ENCODE measurements around the gene DIDO1.
"Not testable (repeated sequence)": the region's sequence is repeated elsewhere in the genome, so short reads cannot be mapped to it uniquely, and the experiment has no call there.

Gene DIDO1

DNA sequence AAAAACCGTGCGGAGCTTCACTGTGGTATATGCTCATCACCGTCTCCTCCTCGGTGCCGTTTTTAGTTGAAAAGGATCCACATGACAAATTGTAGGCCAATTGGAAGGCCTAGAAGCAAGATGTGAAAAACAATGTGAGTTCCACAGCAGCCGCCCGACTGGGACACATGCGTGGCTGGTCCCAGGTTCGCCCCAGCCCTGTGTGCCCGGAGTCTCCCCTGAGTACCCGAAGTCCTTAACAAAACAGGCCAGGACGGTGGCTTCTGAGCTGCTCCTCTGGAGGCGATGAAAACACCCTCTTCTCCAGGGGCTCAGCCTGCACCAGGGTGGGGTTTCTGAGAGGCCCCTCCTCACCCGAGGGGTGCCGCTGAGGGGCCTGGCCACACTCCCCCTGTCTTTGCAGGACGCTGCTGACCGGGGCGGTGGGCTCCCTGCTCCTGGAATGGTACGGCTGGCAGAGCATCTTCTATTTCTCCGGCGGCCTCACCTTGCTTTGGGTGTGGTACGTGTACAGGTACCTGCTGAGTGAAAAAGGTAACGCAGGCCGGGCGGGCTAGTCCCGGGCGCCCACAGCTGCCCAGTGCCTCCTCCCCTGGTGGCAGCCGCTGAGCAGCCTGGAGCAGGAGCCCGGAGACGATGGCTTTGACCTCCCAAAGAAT, 36.0 kb upstream of the DIDO1 start:
- no peak for DNase-seq

DNA sequence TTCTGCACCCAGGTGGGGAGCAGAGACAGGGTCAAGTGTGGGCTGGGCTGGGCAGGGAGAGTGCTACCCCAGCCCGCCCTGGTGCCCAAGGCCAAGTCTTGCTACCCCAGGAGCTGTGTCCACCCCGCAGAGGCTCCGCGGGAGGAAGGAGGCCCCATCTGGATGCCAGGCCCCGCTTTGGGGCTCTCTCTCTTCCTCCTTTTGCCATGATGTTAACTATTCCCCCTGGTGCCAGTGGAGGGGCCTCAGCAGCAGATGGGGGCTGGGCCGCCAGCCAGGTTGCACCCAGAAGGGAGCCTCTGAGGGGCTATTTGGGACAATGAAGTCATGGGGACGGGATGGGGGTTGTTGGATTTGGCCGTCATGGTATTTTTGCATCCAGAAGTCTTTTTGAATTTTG, 35.5 kb upstream of the DIDO1 start:
- no peak for DNase-seq

DNA sequence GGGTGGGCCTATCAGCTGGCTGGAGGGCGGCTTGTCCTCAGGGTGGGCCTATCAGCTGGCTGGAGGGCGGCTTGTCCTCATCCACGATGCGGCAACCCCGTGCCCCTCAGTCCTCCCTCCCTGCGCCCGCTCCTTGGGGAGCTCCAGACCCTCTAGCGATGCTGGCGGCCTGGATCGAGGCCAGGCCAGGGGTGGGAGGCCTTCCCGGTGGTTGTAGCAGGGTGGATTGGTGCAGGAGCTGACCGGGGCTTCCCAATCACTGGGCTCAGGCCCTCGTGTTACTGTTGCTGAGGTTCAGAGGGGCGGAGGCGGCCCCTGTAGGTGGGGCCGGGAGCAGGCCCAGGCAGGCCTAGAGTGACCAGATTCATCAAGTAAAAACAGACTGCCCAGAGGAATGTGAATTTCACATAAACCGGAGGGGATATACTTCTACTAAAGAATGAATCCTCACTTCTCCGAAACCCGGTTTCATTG, 35.0 kb upstream of the DIDO1 start:
- DNase-seq = no peak

DNA sequence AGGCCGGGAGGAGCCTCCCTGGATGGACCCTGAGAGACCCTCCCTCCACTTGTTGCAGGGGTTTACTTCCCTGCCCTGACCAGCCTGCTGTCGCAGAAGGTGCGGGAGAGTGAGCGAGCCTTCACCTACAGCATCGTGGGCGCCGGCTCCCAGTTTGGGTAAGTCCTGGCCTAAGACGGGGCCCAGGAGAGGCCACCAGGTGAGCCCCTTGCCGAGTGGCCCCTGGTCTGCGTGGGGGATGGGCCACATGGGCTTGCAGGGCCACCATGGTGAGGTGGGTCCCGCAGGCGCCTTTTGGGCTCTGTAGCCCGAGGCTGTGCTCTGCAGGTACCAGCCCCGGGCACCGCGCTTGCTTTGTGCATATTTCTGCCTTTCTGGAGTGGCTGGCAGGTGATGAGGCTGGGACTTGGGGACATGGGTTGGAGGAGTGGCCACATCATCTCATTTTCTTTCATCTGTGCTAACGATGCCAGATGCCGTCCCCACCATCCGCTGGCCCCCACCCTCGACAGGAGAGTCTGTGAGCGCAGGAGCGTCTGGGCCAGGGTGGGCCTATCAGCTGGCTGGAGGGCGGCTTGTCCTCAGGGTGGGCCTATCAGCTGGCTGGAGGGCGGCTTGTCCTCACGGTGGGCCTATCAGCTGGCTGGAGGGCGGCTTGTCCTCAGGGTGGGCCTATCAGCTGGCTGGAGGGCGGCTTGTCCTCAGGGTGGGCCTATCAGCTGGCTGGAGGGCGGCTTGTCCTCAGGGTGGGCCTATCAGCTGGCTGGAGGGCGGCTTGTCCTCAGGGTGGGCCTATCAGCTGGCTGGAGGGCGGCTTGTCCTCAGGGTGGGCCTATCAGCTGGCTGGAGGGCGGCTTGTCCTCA, 34.4 kb upstream of the DIDO1 start:
- not testable (repeated sequence) for DNase-seq

DNA sequence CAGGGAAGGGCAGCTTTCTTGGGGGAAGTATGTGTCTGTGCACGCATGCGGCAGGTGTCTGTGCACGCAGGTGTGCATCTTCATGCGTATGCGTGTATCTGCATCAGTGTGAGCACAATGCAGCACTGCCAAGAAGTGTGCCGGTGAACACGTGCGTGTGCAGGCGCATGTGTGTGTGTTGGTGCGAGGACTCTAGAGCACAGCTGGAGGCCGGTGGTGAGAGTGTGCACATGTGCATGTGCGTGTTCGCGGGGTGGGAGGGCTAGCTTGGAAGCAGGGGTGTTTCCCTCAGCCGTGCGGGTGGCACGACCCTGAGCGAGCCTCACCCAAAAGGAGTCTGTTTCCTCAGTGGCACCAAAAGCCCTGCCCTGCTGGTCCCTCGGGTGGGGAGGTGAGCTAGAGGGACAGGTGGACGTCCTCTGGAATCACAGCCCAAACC, 33.7 kb upstream of the DIDO1 start:
- no peak for DNase-seq

DNA sequence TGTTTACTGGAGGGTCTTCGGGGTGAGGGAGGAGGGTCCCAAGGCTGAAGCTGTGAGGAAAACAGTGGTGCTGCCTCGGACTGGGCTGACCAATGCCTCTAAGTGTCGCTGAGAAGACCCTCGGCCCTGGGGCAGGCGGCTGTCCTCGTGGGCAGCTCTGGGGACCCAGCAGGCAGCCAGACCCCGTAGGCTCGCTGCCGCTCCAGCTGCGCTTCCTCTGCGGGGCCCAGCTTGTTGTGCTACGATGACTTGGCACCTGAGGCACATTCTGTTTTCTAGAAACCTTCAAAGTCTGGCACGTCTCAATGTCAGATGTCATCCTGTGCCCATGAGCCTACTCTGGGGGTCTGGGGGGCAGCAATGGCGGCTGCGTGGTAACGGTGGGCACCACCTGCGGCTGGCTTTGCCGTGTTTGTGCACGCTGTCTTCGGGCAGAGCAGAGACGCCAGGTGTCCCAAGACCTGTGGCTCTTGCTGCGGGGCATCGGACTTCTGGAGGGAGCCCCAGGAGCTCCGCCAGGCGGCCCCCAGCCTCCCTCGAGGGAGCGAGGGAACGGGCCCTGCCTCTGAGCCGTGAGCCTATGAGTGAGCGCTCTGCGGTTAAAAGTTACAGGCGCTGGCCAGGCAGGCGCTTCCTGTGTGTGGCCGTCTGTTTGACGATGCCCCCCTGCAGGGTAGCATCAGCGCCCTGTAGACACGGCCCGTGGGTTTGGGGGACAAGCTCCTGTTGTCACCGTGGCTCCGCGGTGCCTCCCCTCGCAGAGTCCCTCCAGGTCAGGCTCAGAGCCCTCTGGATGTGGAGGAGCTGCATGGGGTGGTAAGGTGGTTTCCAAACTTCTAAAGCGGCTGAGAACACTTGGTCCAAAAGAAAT, 33.0 kb upstream of the DIDO1 start:
- DNase-seq = no peak

DNA sequence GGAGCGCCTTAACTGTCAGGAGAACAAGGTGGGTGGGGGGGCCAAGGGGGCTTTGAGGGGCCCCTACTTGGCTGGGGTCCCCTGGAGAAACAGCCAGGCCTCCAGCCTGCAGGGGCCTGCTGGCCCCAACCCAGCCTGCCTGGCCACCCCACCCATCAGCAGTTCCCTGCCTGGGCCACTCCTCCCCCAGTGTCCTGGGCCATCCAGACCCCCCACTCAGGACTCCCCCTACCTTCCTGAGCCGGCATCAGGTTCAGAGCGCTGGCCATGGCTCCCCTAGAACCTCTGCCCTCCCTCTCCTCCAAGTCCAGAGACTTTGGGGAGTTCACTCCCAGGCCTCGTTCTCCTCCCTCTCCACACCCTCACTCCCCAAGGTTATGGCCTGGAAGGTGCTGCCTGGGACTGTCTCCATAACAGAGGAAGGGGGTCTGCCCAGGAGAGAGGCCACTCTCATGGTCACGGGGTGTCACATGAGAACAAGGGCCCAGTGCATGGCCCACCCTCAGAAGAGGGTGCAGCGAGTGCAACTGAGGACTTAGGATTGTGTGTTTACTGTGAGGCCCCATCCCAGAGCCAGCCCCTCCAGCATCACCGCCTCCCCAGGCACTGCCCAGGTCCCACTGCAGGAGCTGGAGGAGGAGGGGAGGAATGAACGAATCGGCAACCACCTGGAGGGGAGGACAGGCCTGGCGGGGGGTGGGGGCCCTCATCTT, 32.2 kb upstream of the DIDO1 start:
- DNase-seq = no peak

DNA sequence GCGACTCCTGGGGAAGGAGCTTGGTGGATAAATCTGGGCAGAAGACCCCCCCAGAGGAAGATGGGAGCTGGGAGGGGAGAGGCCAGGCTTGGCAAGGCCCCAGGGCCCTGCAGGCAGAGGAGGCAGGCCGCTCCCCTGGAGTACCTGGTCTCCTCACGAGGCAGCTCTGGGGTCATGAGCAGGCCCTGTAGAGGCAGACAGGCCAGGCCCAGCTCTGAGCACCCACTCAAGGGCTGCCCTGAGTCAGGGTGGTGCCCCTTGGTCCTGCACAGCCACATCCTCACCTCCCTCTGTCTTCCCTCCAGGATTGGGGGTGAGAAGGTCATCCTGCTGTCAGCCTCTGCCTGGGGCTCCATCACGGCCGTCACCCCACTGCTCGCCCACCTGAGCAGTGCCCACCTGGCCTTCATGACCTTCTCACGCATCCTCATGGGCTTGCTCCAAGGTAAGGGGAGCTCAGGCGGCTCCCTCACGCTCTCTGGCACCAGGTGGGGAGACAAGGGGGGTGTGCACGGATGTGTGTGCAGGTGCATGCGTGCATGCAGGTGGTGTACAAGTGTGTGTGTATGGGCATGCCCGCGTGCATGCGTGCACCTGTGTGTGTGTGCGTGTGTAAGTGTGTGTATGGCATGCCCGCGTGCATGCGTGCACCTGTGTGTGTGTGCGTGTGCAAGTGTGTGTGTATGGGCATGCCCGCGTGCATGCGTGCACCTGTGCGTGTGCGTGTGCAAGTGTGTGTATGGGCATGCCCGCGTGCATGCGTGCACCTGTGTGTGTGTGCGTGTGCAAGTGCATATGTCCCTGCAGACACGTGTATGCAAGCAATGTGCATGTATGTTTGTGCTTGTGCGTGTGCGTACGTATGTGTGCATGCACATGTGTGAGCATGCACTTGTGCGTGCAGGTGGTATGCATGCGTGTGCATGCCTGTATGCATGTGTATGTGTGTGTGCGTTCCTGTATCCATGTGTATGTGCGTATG, 31.1 kb upstream of the DIDO1 start:
- no peak for DNase-seq

DNA sequence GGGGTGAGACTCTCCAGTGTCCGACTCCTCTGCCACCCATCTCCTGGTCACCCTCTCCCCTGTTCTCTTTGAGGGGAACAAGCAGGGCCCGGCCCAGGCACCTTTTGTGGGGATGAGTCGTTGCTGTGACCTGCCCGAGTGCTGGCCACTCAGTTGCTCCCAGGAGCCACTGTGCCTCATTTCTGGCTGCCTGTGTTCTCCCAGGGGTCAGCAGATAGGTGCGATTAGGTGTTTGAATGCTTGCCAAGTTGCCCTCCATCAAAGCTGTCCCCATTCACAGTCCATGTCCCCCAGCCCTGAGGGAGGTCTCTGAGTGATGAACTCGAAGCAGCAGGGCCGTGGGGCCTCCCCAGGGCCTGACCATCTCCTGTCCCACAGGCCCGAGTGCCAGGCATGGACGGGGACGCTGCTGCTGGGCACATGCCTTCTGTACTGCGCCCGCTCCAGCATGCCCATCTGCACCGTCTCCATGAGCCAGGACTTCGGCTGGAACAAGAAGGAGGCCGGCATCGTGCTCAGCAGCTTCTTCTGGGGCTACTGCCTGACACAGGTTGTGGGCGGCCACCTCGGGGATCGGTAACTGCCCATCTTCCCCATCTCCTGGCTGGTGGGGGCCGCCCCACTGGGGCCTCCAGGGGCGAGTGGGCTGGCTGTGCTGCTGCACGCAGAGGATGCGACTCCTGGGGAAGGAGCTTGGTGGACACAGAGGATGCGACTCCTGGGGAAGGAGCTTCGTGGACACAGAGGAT, 30.3 kb upstream of the DIDO1 start:
- no peak for DNase-seq

DNA sequence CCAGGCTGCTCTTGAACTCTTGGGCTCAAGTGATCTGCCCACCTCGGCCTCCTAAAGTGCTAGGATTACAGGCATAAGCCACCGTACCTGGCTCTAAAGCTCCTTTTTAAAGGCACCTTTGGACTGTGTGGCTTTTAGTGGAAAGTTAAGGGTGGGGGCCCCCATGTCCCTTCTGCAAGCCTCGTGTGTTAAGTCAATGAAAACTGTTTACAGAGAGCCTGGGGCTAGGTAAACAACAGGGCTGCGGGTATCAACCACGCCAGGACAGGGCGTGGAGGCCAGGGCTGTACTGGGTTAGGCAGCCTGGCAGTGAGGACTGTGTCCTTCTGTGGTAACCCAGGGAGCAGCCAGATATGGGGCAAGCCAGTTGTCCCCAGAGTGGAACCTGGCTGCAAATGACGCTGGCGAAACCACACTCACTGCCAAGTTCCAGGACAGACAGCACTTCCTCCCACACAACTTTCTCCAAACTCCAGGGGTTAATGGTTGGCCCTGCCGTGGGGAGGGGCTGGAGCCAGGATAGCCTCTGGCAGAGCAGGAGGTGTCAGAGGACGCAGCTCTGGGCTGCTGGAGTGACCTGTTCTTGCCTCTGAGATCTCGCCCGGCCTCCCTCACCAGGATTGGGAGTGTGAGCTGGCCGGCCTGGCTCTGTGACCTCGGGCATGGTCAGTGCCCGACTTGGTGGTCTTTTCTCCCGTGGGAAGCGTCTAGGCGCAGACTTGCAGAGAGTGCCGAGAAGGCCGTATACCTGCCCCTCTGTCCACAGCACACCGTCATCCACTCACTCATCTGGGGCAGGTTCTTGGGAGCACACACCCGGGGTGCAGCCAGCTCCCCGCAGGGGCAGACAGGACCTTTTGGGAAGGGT, 29.4 kb upstream of the DIDO1 start:
- DNase-seq = no peak

DNA sequence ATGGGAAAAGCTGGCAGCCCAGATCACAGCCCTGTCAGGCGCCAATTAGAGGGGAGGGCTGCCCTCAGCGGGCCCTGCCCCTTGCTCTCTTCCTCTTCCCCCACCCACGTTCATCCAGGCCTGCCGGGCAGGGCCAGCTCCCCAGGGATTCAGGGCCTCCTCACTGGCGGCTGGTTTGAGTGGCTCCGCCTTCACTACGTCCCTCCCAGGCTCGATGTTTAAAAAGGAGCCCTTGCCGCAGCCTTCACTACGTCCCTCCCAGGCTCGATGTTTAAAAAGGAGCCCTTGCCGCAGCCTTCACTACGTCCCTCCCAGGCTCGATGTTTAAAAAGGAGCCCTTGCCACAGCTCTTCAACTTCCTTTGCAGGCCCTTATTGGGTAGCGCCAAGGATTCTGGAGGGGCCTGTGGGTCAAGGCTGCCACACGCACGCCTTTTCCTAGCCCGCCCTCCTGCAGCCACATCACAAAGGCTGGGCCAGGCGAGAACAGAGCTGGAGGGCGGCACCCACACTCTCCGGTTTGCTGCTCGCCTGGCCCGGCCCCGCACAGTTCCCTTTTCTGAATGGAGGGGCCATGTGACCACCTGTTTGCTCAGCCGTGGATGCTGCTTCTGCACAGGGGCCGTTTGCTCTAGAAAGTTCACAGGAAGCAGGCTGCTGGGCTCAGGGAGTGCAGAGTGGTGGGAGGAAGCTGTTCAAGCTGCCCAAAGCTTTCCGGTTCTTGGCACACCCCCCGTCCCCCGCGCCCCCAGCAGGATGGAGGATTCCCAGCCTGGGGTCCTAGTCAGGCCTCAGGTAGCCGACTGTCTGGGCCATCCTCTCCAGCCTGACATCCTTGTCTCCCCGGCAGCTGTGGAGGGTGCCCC, 27.8 kb upstream of the DIDO1 start:
- peak; percentile 77 for DNase-seq

DNA sequence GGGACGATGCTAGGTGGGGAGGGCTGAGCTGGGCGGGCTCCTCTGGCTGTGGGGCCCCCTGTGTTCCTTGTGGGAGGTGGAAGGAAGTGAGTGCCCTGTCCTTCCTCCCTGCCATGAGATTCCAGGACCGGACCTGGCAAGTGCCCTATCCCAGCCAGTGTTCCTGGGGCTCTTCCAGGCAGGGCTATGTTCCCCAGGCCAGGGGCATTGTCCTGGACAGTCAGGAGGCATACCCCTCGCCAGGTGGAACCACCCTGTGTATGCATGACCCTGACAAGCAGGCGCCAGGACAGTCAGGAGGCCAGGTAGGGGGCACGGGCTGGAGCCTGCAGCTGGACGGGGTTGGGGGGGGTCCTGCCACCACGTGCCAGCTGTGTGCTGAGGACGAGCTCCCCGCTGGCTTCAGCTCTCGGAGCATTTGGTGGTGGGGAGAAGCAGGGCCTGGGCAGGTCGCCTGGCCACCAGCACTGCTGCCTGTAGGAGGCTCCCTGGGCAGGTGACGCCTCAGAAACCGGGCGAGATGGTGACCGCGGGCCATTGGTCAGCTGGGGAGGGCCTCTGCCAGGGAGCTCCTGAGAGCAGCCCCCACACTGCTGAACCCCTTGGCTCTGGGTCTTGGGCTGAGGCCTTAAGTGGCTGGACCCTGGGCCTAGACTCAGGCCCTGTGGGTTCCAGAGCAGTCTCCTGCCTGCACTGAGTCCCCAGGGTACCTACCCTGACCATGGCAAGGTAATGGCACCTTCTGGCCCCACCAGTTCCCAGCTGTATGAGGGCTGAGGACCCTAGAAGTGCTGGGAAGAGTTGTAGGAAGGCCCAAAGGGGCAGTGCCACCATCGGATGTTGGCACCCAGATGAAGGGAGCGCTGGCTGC, 26.9 kb upstream of the DIDO1 start:
- DNase-seq = no peak

DNA sequence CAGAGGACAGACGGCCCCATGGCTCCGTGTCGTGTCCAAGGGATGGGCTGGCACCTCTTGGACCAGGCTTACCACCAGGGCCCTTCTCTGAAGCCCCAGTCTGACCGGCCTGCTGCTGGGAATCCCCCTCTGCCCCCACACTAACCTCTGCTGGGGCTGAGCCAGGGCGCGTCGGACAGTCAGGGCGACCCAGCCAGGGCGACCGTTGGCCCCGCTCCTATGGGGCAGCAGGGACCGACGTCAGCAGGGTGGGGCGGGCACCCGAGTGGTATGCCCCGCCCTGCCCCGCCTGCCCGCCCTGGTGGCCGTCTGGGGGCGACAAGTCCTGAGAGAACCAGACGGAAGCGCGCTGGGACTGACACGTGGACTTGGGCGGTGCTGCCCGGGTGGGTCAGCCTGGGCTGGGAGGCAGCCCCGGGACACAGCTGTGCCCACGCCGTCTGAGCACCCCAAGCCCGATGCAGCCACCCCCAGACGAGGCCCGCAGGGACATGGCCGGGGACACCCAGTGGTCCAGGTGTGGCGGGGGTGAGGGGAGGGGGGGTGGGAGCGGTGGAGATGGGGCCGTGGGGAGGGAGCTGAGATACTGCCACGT, 26.2 kb upstream of the DIDO1 start, which contains the start of gene SLC17A9:
TSS of gene SLC17A9 (plus strand) at position 337 of the 595 bp plus-strand sequence. CDS start at position 459, 122 bp downstream.
- DNase-seq = peak; percentile 85

DNA sequence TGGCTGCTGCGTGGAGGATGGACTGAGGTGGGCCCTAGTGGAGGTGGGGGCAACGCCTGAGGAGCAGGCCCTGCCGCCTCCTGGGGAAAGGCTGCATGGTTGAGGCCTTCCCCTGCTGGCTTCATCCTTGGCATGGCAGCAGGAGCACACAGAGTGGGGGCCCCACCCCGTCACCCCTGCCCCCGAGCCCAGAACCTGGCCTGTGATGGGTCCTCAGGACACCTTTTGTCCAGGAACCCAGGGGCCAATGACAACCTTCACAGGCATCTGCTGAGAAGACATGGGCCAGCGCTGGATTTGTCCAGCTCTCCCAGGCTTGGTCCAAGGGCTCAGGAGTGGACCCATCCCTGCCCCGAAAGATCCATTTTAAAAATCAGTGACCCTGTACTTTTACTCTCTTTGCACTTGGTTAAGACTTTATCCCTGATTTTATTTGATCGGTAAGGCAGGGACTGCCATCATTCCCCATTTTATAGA, 25.6 kb upstream of the DIDO1 start:
- no peak for DNase-seq

DNA sequence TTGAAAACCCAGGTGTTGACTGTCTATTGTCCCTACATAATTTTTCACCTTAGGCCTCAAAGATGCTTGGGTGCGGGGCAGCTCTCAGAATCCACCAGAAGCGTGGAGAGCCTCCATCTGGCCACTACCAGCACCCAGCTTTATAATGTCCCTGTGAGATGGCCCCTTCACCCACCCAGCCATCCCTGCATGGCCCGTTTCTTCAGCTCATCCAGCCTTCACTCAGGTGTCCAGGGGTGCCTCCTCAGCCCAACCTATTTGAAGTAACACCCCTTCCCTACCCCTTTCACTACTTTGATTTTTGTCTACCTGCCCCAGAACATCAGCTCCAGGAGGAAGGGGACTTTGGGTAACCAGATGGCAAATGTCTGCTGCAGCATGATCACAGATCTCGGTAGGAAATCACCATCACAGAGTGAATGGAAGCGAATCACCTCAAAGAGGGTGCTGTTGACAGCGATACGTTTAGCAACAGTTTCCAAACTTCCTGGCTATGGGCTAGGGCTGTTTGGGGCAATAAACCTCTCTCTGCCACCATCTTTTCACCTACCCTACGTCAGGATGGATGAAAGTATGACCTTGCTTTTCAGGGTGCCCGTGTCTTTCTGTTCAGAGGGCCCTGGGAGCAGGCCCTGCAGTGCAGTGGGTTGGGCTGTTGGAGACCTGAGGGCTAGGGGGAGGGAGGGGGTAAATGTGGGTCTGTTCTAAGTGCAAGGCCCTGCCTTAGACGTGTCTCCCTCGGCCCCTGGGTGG, 25.0 kb upstream of the DIDO1 start:
- no peak for DNase-seq

DNA sequence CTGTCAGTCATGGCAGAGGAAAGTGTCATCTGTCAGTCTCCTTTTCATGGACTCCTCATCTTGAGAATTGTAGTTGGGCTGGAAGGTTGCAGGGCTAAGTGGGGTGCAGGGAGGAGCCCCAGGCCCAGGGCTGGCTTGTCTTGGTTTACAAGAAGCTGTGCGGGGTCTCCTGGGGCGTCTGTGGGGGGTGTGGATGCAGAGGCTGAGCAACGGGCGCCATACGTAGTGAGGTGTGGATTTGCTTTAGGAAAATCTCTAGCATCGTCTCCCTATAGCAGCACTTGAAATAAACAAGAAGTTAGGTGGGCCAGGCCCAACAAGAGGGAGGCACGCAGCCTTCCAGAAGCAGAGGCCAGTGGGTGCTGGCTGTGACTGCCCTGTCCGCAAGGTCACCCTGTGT, 24.4 kb upstream of the DIDO1 start:
- DNase-seq = no peak

All from stimulated activated CD8-positive, alpha-beta memory T cell treated with anti-CD3 and anti-CD28 coated beads, Interleukin-4, amount 100 ng/mL, for 48 hours (primary cell).